Trophoblast cell (in vitro differentiated cells and primary cell): Measurements from ENCODE around the gene RAB23.

Experiments
- DNase-seq, 2 donors: peaks; one replicate each; pipeline ENCODE4 v3.0.0-alpha.2; 2016
- H2AFZ ChIP-seq: 2 replicates; pipeline ENCODE4 v1.6.1; 2013; ENCODE audit warnings: low read length, moderate library complexity, mild to moderate bottlenecking; ENCODE audit not compliant: insufficient read depth, poor library complexity
- H2AK5ac ChIP-seq: 2 replicates; pipeline ENCODE4 v1.6.1; 2013; ENCODE audit warnings: mild to moderate bottlenecking, low read length
- H2BK120ac ChIP-seq: 2 replicates; pipeline ENCODE4 v1.6.1; 2013; ENCODE audit warnings: low read length, mild to moderate bottlenecking, moderate library complexity; ENCODE audit not compliant: insufficient read depth, poor library complexity
- H2BK12ac ChIP-seq: 2 replicates; pipeline ENCODE4 v1.6.1; 2013; ENCODE audit warnings: mild to moderate bottlenecking, low read length, moderate library complexity
- H2BK5ac ChIP-seq: 2 replicates; pipeline ENCODE4 v1.6.1; 2013; ENCODE audit warnings: low read length, low read depth, moderate library complexity, mild to moderate bottlenecking; ENCODE audit not compliant: poor library complexity
- H3K14ac ChIP-seq: 2 replicates; pipeline ENCODE4 v1.6.1; 2013; ENCODE audit warnings: mild to moderate bottlenecking, low read length
- H3K18ac ChIP-seq: 2 replicates; pipeline ENCODE4 v1.6.1; 2013; ENCODE audit warnings: mild to moderate bottlenecking, low read length
- H3K23ac ChIP-seq: 2 replicates; pipeline ENCODE4 v1.6.1; 2013; ENCODE audit warnings: low read length
- H3K27ac ChIP-seq: 2 replicates; pipeline ENCODE4 v1.5.1; 2013; ENCODE audit warnings: low read depth, mild to moderate bottlenecking, inconsistent platforms, low read length, moderate library complexity
- H3K27me3 ChIP-seq: 2 replicates; pipeline ENCODE4 v1.6.1; 2013; ENCODE audit warnings: inconsistent platforms, mild to moderate bottlenecking, low read length, moderate library complexity; ENCODE audit not compliant: insufficient read depth
- H3K36me3 ChIP-seq, 2 experiments: 1 replicate in 1 of 2; 2 replicates in 1 of 2; pipeline ENCODE4 v1.6.1; 2013; ENCODE audit warnings: low read length in 2 of 2, mild to moderate bottlenecking in 2 of 2, moderate library complexity in 1 of 2; ENCODE audit not compliant: insufficient read depth in 2 of 2, control insufficient read depth in 1 of 2
- H3K4ac ChIP-seq: 2 replicates; pipeline ENCODE4 v1.6.1; 2013; ENCODE audit warnings: low read depth, mild to moderate bottlenecking, low read length, moderate library complexity
- H3K4me1 ChIP-seq, 2 experiments: 1 replicate in 1 of 2; 2 replicates in 1 of 2; pipeline ENCODE4 v1.6.1; 2013; ENCODE audit warnings: low read length in 2 of 2, mild to moderate bottlenecking in 2 of 2, moderate library complexity in 1 of 2; ENCODE audit not compliant: insufficient read depth in 2 of 2, control insufficient read depth in 1 of 2
- H3K4me2 ChIP-seq: 2 replicates; pipeline ENCODE4 v1.6.1; 2013; ENCODE audit warnings: inconsistent platforms, mild to moderate bottlenecking, low read length, moderate library complexity
- H3K4me3 ChIP-seq: 2 replicates; pipeline ENCODE4 v1.5.1; 2013; ENCODE audit warnings: mild to moderate bottlenecking, low read depth, low read length, inconsistent platforms
- H3K79me1 ChIP-seq: one replicate; pipeline ENCODE4 v1.6.1; 2013; ENCODE audit warnings: low read length
- H3K79me2 ChIP-seq: 2 replicates; pipeline ENCODE4 v1.6.1; 2013; ENCODE audit warnings: low read length, mild to moderate bottlenecking; ENCODE audit not compliant: control insufficient read depth, insufficient read depth, poor library complexity
- H3K9ac ChIP-seq: 2 replicates; pipeline ENCODE4 v1.6.1; 2013; ENCODE audit warnings: mild to moderate bottlenecking, low read length
- H3K9me3 ChIP-seq: 2 replicates; pipeline ENCODE4 v1.6.1; 2013; ENCODE audit warnings: low read depth, mild to moderate bottlenecking, control low read depth, inconsistent platforms, low read length; ENCODE audit not compliant: insufficient read depth
- H4K12ac ChIP-seq: 2 replicates; pipeline ENCODE4 v1.6.1; 2013; ENCODE audit warnings: low read depth, mild to moderate bottlenecking, low read length, moderate library complexity
- H4K8ac ChIP-seq: 2 replicates; pipeline ENCODE4 v1.6.1; 2013; ENCODE audit warnings: low read depth, mild to moderate bottlenecking, low read length, moderate library complexity
- H4K91ac ChIP-seq: one replicate; pipeline ENCODE4 v1.6.1; 2013; ENCODE audit warnings: low read depth, mild to moderate bottlenecking, low read length, moderate library complexity
- WGBS: extraction: QIAGEN DNeasy Blood & Tissue Kit; methylation state at CpG from one replicate; pipeline ENCODE4 v1.1.7; 2013; ENCODE audit warnings: missing lambda C conversion rate; ENCODE audit not compliant: insufficient read length, insufficient coverage; ENCODE audit errors: extremely low coverage; 5-methylcytosine and 5-hydroxymethylcytosine counted together

RAB23 gene

DNA sequence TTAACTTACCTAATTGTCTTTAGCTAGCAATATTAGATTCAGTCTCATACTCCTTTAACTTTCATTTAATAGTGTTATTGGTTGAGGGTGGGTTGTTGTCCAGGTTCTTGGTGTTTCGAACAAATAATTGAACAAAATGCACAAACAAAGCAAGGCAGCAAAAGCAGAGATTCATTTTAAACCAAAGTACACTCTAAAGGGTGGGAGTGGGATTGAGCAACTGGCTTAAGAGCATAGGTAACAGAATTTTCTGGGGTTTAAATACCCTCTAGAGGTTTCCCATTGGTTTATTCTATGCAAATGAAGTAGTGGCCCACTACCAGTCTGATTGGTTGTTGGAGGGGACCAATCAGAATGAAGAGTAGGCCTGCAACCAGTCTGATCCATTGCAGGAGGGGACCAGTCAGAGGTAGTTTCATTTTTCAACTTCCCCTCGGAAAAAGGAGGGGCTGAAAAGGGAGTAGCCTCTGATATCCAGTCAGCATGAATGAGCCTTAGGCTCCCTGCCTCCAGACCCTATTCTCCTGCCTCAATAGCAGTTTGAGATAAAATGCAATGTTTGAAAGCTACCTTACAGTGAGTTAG lies 26.3 kb upstream of the RAB23 start:
- no peaks in the 10 kb centered on the region for H3K36me3 ChIP-seq
- no peak for DNase-seq
- H3K4me2 ChIP-seq, result no peak overlapping the region
- no peak overlapping the region for H2BK12ac ChIP-seq
- peaks cover 1% of the 10 kb centered on the region for H3K9me3 ChIP-seq
- H3K4me3 ChIP-seq, result no peak overlapping the region
- H3K79me2 ChIP-seq, result no peaks in the 10 kb centered on the region
- no peak overlapping the region for H2AK5ac ChIP-seq
- no peak overlapping the region for H4K8ac ChIP-seq
- H3K4ac ChIP-seq, result no peak overlapping the region
- H3K9ac ChIP-seq, result no peak overlapping the region
- H3K4me1 ChIP-seq, result no peaks in the 10 kb centered on the region
- no CpG with 5 or more reads among the region's 2 CpGs for WGBS
- H3K14ac ChIP-seq, result no peak overlapping the region
- no peak overlapping the region for H4K91ac ChIP-seq
- no peak overlapping the region for H2BK5ac ChIP-seq
- no peak overlapping the region for H2BK120ac ChIP-seq
- no peak overlapping the region for H3K18ac ChIP-seq
- no peaks in the 10 kb centered on the region for H3K79me1 ChIP-seq
- no peak overlapping the region for H3K23ac ChIP-seq
- H4K12ac ChIP-seq, result no peak overlapping the region
- H3K27me3 ChIP-seq, result no peaks in the 10 kb centered on the region
- H2AFZ ChIP-seq, result no peak overlapping the region
- H3K27ac ChIP-seq, result no peak overlapping the region

DNA sequence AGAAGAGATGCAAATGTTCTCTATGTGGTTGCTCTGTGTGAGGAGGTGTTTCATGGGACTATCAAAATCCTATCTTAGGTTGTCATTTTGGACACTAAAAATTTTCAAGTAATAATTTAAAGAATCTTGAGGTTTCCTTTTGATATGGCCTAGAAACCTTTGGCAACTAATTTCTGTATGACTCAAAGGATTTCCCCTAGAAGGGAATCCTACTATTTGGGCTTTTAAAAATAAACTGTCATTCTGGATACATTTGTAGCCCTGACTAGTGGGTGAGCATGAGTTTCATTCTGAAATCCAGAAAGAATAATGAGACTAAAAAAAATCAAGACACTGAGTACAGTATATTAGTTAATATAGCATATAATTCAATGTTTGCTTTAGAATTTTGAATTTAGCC lies 25.5 kb upstream of the RAB23 start:
- Histone ChIP-seq H3K18ac (no peak overlapping the region), H2BK12ac (no peak overlapping the region), H2BK5ac (no peak overlapping the region), H3K9me3 (peaks cover 1% of the 10 kb centered on the region), H3K23ac (no peak overlapping the region), H4K91ac (no peak overlapping the region), H3K79me1 (no peaks in the 10 kb centered on the region), H3K4me2 (no peak overlapping the region), H3K79me2 (no peaks in the 10 kb centered on the region), H3K4me1 (no peaks in the 10 kb centered on the region), H2AFZ (no peak overlapping the region), H4K8ac (no peak overlapping the region), H2AK5ac (no peak overlapping the region), H3K27ac (no peak overlapping the region), H3K4ac (no peak overlapping the region), H2BK120ac (no peak overlapping the region), H3K4me3 (no peak overlapping the region), H3K14ac (no peak overlapping the region), H3K27me3 (no peaks in the 10 kb centered on the region), H3K36me3 (no peaks in the 10 kb centered on the region), H4K12ac (no peak overlapping the region), H3K9ac (no peak overlapping the region)
- DNase-seq, result no peak

DNA sequence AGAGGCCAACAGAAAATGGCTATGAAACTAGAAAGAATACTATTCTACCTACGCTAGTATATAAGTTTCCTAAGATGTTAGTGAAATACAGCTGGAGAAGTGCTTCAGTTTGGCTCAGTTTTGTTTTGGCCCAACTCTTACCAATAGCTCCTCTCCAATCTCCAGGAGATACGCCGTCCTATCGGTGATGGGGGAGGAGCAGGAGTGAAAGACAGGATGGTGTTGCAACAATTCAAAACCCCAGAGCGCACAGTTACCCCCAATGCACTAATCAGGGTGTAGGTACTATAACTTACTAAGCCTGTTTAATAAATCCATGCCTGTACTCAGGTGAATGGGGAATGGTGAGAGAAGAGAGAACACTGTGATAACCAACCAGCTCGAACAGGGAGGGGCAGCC lies 24.2 kb upstream of the RAB23 start:
- no peak overlapping the region for H3K27ac ChIP-seq
- DNase-seq, result no peak
- H3K4me1 ChIP-seq, result no peaks in the 10 kb centered on the region
- H4K8ac ChIP-seq, result no peak overlapping the region
- H3K4me2 ChIP-seq, result no peak overlapping the region
- no peak overlapping the region for H2AK5ac ChIP-seq
- H3K18ac ChIP-seq, result no peak overlapping the region
- no peaks in the 10 kb centered on the region for H3K27me3 ChIP-seq
- no peak overlapping the region for H2BK12ac ChIP-seq
- no peak overlapping the region for H3K4ac ChIP-seq
- no peaks in the 10 kb centered on the region for H3K79me2 ChIP-seq
- no peak overlapping the region for H2BK5ac ChIP-seq
- no peak overlapping the region for H3K4me3 ChIP-seq
- H3K79me1 ChIP-seq, result no peaks in the 10 kb centered on the region
- no peak overlapping the region for H3K14ac ChIP-seq
- no peak overlapping the region for H4K12ac ChIP-seq
- H4K91ac ChIP-seq, result no peak overlapping the region
- no peak overlapping the region for H2AFZ ChIP-seq
- no peak overlapping the region for H3K23ac ChIP-seq
- H3K9ac ChIP-seq, result no peak overlapping the region
- H3K9me3 ChIP-seq, result peaks cover 1% of the 10 kb centered on the region
- no peaks in the 10 kb centered on the region for H3K36me3 ChIP-seq
- no peak overlapping the region for H2BK120ac ChIP-seq
- no CpG with 5 or more reads among the region's 6 CpGs for WGBS

DNA sequence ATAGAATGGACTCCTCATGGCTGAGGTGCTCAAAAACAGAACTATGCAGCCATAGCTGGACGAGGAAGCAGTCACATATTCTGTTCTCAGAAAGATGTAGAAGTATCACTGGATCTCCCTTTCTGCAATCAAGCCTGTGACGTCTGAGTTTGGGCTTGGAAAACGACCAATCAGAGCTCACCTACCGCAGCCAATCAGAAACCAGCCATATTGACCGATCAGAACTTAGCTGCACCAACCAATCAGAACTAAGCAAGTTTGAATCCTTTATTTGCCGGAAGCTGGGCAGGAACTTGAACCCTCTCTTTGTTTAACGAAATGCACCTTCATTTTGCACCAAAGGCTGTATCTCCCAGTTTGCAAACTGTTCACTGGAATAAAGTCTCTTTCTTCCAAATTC lies 21.8 kb upstream of the RAB23 start:
- Histone ChIP-seq H2AK5ac (no peak overlapping the region), H3K4me1 (no peaks in the 10 kb centered on the region), H3K18ac (no peak overlapping the region), H3K14ac (no peak overlapping the region), H4K91ac (no peak overlapping the region), H4K12ac (no peak overlapping the region), H3K4me2 (no peak overlapping the region), H4K8ac (no peak overlapping the region), H3K27ac (no peak overlapping the region), H3K23ac (no peak overlapping the region), H3K9ac (no peak overlapping the region), H3K79me1 (no peaks in the 10 kb centered on the region), H2BK5ac (no peak overlapping the region), H3K27me3 (no peaks in the 10 kb centered on the region), H3K4ac (no peak overlapping the region), H2AFZ (no peak overlapping the region), H3K79me2 (no peaks in the 10 kb centered on the region), H3K9me3 (peaks cover 1% of the 10 kb centered on the region), H2BK12ac (no peak overlapping the region), H3K4me3 (no peak overlapping the region), H2BK120ac (no peak overlapping the region), H3K36me3 (no peaks in the 10 kb centered on the region)
- WGBS, result no CpG with 5 or more reads among the region's 7 CpGs
- no peak for DNase-seq
